ENCODE data around the gene FOXJ1. TPM values are rescaled to one million over a fixed set of nuclear protein-coding genes. Genes with fewer than 3 reads are reported as not detected.

FOXJ1 gene
- total RNA-seq, 1 donor from 2014 or later: 0.82 TPM

Small RNA genes lying within 50 kb of the gene (small RNA-seq; reads per million reads assigned to genes)
- 0.53 reads per million, percentile 42 among the genes with 10 or more reads in this experiment for gene MIR6868

Other genes with a start within 250 kb of the FOXJ1 start
- 11.8 TPM for gene TRIM65, start 244.3 kb downstream of the FOXJ1 start, total RNA-seq
- gene MRPL38, start 236.4 kb downstream of the FOXJ1 start, total RNA-seq: 32.2 TPM
- 11.4 TPM for gene FBF1, start 200.2 kb downstream of the FOXJ1 start, total RNA-seq
- 98.2 TPM for gene ACOX1, start 162.1 kb downstream of the FOXJ1 start, total RNA-seq
- 4.9 TPM for gene TEN1, start 162.0 kb downstream of the FOXJ1 start, total RNA-seq
- gene CDK3, start 140.4 kb downstream of the FOXJ1 start, total RNA-seq: 0.41 TPM
- gene EVPL, start 113.9 kb downstream of the FOXJ1 start, total RNA-seq: not detected
- 16.7 TPM for gene SRP68, start 68.7 kb downstream of the FOXJ1 start, total RNA-seq
- gene GALR2, start 66.5 kb downstream of the FOXJ1 start, total RNA-seq: not detected
- not detected for gene ZACN, start 62.1 kb downstream of the FOXJ1 start, total RNA-seq
- 112 TPM for gene EXOC7, start 37.5 kb downstream of the FOXJ1 start, total RNA-seq
- gene RNF157, start 99.2 kb upstream of the FOXJ1 start, total RNA-seq: 18.3 TPM
- 3.3 TPM for gene UBALD2, start 124.1 kb upstream of the FOXJ1 start, total RNA-seq
- 6.9 TPM for gene QRICH2, start 167.0 kb upstream of the FOXJ1 start, total RNA-seq
- gene PRPSAP1, start 212.7 kb upstream of the FOXJ1 start, total RNA-seq: 52.2 TPM
- gene SPHK1, start 243.4 kb upstream of the FOXJ1 start, total RNA-seq: 1.6 TPM